H7 (cell line): ENCODE measurements around the gene IGF2BP2. TPM values are rescaled to one million over a fixed set of nuclear protein-coding genes. Genes with fewer than 3 reads are reported as not detected.
A peak's percentile ranks its signal among the peaks of the same experiment; 100 is the strongest.
"Not testable (repeated sequence)": the region's sequence is repeated elsewhere in the genome, so short reads cannot be mapped to it uniquely, and the experiment has no call there.

Experiments used
- DNase-seq: peaks from one replicate; pipeline ENCODE4 v3.0.0; 2012
- H3K27me3 ChIP-seq: 2 replicates; pipeline ENCODE4 v1.6.0; 2011; ENCODE audit warnings: mild to moderate bottlenecking, low read length; ENCODE audit not compliant: control insufficient read depth, insufficient read depth
- H3K36me3 ChIP-seq: replicated peaks from 2 replicates; pipeline ENCODE4 v1.5.1; 2011; ENCODE audit warnings: low read length; ENCODE audit not compliant: control insufficient read depth, insufficient read depth
- H3K4me3 ChIP-seq: 2 replicates; pipeline ENCODE4 v1.5.1; 2011; ENCODE audit warnings: low read depth, mild to moderate bottlenecking, control low read depth, low read length, moderate library complexity; ENCODE audit not compliant: insufficient read depth
- total RNA-seq: library from RNA; depleted of rRNA; stranded (reverse); fragments of >200 nt; shearing (Covaris generic); gene quantifications from 2 replicates; pipeline ENCODE4 v1.2.3, GENCODE V29; 2014

IGF2BP2 gene
- total RNA-seq, 1 experiment from 2014 or later = 83.7 TPM

DNA sequence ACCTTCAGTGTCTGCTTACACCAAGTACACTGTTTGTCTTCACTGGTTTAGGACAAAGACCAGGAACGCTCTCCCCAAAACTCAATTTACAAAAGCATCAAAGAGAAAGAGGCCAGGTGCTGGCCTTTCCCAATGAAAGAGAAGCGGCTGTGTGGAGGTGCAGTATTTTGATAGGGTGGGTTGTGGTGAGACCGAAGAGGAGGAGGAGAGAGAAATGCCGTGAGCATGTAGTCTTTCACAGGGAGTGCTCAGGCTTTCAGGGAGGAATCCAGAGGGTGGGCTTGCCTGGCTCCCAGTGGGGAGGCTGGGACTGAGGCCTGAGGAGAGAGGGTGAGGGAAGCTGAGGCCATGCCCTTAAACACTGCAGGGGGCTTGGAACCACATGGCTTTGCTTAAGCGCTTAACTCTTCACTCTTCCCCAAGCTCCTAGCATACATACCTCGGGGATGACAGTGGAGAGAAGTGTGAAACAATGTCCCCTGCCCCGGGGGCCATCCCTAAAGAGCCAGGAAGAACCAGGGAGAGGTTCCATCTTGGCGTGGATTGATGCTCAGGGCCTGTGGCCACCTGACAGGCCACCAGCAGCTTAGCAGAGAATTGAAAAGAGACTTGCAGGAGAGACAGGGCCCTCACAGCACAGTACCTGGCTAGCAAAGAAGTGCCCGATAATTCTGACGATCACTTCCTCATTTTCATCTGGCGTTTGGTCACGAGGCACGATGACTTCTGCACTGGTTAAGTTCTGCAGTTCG, 178.3 kb downstream of the IGF2BP2 start:
- Histone ChIP-seq H3K36me3 (peaks cover 20% of the 10 kb centered on the region), H3K27me3 (no peaks in the 10 kb centered on the region), H3K4me3 (no peak overlapping the region)
- peak; percentile 59 for DNase-seq

DNA sequence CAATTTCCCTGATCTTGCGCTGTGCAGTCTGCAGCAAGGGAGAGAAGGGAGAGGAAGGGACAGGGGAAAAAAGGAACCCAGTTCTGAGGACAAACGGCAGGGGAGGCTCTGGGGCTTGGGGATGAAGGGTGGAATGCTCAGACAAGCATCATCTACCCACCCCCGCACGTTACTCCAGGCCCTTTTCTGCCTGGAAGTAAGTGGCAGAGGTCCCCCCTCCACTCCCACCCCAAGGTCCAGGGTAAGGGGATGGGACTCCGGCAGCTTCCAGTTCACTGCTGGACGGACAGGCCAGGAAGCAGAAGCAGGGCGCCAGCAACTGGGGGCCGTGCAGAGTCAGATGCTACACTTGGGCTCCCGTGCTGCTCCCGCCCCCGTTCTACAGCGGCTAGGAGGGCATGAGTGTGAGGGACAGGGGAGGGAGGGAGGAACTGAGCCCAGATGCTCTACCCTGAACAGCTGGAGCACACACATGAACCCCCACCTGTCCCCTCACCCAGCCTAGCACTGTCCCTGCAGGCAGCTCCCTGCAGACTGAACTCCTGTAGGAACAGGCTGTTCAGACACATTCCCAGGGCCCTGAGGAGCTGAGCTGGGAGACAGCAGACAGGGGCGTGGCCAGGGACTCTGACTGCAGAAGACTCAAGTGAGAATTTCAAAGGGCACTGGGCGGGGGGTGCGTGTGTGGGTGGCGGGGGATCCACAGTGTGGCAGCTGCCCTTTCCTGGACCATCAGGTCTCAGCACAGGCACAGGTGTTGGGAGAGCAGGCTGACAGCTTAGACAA, 179.1 kb downstream of the IGF2BP2 start:
- H3K36me3 ChIP-seq = peaks cover 20% of the 10 kb centered on the region
- DNase-seq = peak; percentile 63
- no peak overlapping the region for H3K4me3 ChIP-seq
- no peaks in the 10 kb centered on the region for H3K27me3 ChIP-seq

DNA sequence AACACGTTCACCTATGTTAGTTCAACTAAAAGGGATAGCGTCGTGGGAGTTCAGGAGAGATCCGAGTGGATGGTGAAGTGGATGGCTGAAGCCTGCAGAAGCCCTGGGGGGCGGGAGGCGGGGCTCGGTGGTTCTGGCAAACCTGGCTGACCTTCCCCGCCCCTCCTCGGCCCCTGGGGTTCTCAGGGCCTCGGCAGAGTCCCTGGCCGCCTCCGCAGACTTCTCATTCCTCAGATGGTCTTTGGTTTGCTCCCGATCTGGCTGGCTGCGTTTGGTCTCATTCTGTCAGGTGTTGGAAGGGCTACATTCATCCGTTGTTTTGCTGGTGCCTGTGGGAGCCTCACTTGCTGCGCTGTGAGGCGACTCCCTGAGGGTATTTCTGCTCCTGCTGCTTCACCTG, 179.7 kb downstream of the IGF2BP2 start:
- H3K27me3 ChIP-seq, DNase-seq: not testable (repeated sequence)

DNA sequence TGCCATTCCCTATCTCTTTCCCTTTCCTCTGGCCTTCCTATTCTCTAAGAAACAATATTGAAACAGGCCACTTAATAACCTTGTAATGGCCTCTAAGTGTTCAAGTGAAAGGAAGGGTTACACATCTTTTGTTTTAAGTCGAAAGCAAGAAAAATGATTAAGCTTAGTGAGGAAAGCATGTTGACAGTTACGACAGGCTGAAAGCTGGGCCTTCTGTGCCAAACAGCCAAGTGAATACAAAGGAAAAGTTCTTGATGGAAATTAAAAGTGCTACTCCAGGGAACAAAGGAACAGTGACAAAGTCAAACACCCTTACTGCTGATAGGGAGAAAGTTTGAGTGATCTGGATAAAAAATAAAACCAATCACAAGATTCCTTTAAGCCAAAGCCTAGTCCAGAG, 184.5 kb downstream of the IGF2BP2 start:
- no peak for DNase-seq
- H3K36me3 ChIP-seq = peaks cover 6% of the 10 kb centered on the region
- no peaks in the 10 kb centered on the region for H3K27me3 ChIP-seq
- H3K4me3 ChIP-seq = no peak overlapping the region

More for the DNA sequence above, 179.7 kb downstream of the IGF2BP2 start:
- H3K36me3 ChIP-seq = peaks cover 20% of the 10 kb centered on the region
- not testable (repeated sequence) for H3K4me3 ChIP-seq

DNA sequence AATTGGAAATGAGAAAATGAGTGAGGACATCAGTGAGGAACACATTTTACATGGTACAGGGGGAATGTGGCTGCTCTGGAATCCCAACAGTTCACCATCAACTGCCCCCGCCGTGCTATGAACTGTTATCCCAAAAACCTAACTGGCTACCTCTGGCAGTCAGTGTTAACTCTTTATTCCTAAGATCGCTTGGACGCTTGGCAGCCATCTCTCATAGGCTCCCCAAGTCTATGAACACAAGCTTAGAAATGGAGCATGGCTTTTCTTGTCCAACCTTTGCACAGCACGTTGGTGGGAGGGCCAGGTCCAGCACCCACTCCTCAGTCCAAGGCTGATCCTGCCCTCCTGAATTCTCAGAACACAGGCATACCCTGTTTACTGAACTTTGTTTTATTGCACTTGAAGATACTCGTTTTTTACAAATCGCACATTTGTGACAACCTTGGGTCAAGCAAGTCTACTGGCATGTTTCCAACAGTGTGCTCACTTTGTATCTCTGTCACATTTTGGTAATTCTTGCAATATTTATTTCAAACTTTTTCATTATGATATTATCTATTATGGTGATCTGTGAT, 185.1 kb downstream of the IGF2BP2 start:
- no peaks in the 10 kb centered on the region for H3K27me3 ChIP-seq
- no peak overlapping the region for H3K4me3 ChIP-seq
- H3K36me3 ChIP-seq = peaks cover 4% of the 10 kb centered on the region
- no peak for DNase-seq

DNA sequence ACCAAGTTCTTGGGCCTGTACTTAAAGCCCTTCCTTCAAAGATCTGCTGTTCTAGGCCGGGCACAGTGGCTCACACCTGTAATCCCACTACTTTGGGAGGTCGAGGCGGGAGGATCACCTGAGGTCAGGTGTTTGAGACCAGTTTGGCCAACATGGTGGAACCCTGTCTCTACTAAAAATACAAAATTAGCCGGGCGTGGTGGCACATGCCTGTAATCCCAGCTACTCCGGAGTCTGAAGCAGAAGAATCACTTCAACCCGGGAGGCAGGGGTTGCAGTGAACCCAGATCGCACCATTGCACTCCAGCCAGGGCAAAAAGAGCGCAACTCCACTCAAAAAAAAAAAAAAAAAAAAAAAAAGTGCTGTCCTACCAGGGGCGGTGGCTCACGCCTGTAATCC, 186.2 kb downstream of the IGF2BP2 start:
- H3K4me3 ChIP-seq, H3K27me3 ChIP-seq, H3K36me3 ChIP-seq, DNase-seq: not testable (repeated sequence)

DNA sequence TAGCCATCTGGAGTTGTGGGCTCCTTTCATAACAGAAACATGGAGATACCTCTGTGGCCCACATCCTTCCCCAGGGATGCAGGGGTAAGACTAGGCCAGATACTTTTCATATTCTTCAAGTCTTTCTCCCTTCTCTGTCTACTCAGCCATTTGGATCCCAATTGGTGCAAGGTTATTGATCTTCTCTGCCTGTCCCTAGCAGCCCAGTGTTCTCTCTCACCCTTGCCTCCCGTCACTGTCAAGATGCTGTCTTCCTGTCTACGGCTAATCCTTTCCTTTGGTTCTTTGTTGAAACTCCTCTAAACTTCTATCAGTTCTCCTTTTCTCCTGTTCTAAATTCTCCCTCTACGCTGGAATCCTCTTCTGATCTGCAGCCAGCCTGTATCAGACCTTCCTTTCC, 187.5 kb downstream of the IGF2BP2 start:
- H3K27me3 ChIP-seq = no peaks in the 10 kb centered on the region
- H3K4me3 ChIP-seq = no peak overlapping the region
- 0 out of 2 replicates have a peak, but pooled peaks cover 1% of the 10 kb centered on the region for H3K36me3 ChIP-seq
- no peak for DNase-seq

DNA sequence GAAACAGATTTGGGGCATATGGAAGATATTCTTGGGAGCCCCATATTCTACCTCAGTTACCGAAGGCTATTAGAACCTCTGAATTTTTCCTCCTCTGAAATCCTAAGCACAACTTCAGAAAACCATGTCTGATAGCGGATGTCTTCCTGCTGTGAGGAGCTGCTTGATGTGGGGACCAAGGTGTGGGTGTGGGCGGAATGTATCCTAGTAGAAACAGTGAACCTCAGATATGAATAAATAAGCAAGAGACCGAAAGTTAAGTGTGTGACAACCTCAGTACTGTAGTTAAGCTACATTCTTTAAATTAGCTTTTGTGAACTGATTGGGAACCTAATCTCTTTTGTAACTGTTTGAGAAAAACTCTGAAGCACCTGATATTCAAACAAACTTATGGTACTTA, 191.8 kb downstream of the IGF2BP2 start:
- DNase-seq = no peak
- H3K36me3 ChIP-seq = peaks cover 6% of the 10 kb centered on the region
- H3K4me3 ChIP-seq = no peak overlapping the region
- no peaks in the 10 kb centered on the region for H3K27me3 ChIP-seq

DNA sequence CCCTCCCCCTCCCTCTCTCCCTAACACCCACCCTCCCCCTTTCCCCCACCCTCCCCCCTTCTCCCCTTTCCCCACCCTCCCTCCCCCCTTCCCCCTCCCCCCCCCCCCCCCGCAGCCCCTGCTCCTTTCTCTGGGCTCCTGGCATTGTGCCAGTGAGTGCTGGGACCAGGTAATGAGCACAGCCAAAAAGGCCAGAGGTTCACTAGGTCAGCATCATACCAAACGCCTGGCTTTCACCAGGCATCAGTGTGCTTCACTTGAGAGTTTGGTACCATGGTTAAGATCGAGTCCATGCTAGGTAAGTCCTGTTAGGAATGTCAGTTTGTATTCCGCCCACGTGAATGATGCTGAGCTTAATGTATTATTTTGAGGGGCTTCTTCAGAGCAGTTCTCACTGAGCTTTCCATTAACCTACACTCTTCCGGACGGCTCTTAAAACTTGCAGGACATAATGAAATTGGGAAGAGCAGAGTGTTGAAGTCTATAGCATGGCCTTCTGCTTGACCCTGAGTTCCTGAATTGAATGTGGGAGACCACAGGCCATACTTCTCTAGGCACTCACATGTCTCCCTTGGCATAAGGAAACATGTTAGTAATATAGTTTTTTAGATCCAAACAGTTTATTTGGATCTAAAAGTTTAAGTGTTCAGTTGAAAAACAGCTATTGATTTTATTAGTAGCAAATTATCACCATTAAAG, 193.2 kb downstream of the IGF2BP2 start:
- peak; percentile 39 for DNase-seq
- Histone ChIP-seq H3K27me3 (no peaks in the 10 kb centered on the region), H3K4me3 (no peak overlapping the region), H3K36me3 (peaks cover 9% of the 10 kb centered on the region)

DNA sequence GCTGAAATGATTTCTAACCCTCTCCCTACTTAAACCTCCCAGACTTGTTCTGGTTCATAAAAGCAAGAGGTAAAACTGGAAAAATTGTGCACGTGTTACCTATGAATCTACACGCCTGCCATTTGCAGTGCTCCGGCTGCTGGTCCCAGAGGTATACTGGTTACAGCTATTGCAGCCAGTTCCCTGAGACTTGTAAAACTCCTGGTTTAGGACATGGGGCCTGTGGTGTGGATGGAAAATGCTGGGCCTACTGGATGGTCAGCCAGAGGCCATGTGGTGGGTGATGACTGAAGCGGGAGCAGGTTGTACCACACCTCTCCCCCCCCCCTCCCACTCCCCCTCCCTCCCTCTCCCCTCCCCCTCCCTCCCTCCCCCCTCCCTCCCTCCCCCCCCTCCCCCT, 193.7 kb downstream of the IGF2BP2 start:
- DNase-seq = no peak
- Histone ChIP-seq H3K27me3 (no peaks in the 10 kb centered on the region), H3K4me3 (no peak overlapping the region), H3K36me3 (peaks cover 9% of the 10 kb centered on the region)

DNA sequence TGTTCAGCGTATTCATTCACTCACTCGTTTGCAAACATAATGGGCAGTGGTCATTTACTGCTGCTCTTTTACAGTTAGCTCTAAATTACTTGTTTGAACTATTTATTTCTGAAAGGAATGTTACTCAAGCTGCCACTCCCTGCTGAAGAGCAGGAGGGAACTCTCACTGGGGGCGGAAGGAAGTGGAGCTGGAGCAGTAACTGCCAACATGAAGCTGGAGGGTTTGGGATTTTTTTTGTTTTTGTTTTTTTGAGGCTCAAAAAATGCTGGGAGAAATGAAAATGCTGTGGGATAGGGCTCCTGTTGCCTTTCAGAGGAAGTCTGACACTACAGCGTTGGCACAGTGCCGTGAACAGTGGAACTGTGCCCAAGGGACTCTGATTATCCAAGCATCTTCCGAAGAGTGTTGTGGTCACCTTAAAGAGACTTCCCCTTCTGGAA, 194.6 kb downstream of the IGF2BP2 start:
- H3K36me3 ChIP-seq = peaks cover 11% of the 10 kb centered on the region
- no peak for DNase-seq
- no peaks in the 10 kb centered on the region for H3K27me3 ChIP-seq
- H3K4me3 ChIP-seq = no peak overlapping the region

DNA sequence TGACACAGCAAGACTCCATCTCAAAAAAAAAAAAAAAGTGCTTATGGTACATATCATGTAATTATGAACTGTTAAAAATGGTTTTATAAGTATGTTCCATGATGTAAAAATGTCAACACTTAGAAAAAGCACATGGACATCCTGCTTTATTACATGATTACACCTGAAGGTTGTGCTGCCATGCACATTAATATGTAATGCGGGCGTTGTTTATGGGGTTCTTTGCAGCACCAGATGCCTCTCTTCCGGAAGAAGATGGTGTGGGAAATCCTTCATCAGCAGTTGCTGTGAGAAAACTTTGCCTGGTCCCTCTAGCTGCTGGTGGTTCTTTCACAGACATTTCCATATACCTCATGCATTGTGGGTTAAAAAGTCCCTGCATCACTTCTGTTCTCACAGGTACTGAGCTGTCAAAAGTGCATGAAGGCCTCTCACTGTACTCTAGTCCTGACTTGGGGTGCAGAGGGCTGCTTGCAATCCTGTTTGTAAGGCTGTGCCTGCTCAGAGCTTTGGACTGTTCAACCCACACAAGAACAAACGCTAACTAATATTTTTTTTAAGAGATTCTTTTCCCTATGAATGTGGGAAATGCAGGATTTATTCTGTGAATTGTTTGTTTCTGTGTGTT, 195.2 kb downstream of the IGF2BP2 start:
- Histone ChIP-seq H3K4me3 (no peak overlapping the region), H3K36me3 (peaks cover 12% of the 10 kb centered on the region), H3K27me3 (no peaks in the 10 kb centered on the region)
- no peak for DNase-seq

DNA sequence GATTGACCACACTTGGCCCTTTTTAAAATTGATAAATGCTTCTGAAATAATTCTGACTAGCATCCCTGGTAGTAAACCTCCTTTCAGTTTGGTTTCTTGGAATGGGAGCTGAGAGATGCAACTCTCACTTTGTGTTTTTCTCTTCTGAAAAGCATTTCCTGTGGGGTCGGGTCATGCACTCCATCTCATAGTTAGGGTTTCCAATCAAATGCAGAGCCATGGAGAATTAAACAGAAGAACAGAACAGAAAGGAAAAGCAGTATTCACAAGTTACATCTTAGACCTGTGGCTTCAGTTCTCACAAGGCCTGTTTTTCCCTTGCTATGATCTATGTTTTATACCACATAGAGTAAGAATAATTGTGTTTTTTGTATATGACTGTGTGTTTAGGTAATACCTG, 199.1 kb downstream of the IGF2BP2 start:
- DNase-seq = no peak
- H3K27me3 ChIP-seq = no peaks in the 10 kb centered on the region
- peaks cover 15% of the 10 kb centered on the region for H3K36me3 ChIP-seq
- no peak overlapping the region for H3K4me3 ChIP-seq
